Heart left ventricle (tissue), 13 donors: ENCODE results near the gene GPC3.

Experiments used
- POLR2A ChIP-seq, 2 donors: fragments of 450-650 bp; IDR thresholded peaks; one replicate each; pipeline ENCODE4 v1.6.1; 2017; ENCODE audit warnings: antibody characterized with exemption in 2 of 2, mild to moderate bottlenecking in 2 of 2, moderate library complexity in 2 of 2
- TF ChIP-seq, protein P1 (sequence below), 12 donors: fragments of 200-600 bp; sonication (generic) in 4 of 12; IDR thresholded peaks; one replicate each; pipeline versions ENCODE4 v1.5.0 to v1.8.0; 2018 to 2022; ENCODE audit warnings: antibody characterized with exemption in 12 of 12, mild to moderate bottlenecking in 5 of 12
- donor health status: ischemic (EF 13 %, LVEDD 7.1; RV severe dilation, severe dysfunction).
- donor health status: DM: no; HTN: yes; CAD: no.
- donor health status: DM: no; HTN: no; CAD: no.
- donor health status: ischemic (EF 25% LVEDD 6.9; RV normal size, moderate dysfunction).
- donor health status: ischemic (EF 25% LVEDD 5.7; RV mildly dilated, moderate dysfunction).
- donor health status: ischemic (EF 35%, LVEDD 5.7; RV mildly dilated, moderate dysfunction).
- donor health status: nonischemic (EF 11% LVEDD 7.7; RV severe dilation, severe dysfunction).
- donor health status: DM: yes; HTN: yes; CAD: no.
- donor health status: PGD.
- donor health status: ischemic (EF 29% LVEDD 5.4; RV normal size, mild dysfunction).
- donor health status: nonischemic (EF 23%, LVEDD 6.1; RV moderate dilation, normal function).

DNA sequence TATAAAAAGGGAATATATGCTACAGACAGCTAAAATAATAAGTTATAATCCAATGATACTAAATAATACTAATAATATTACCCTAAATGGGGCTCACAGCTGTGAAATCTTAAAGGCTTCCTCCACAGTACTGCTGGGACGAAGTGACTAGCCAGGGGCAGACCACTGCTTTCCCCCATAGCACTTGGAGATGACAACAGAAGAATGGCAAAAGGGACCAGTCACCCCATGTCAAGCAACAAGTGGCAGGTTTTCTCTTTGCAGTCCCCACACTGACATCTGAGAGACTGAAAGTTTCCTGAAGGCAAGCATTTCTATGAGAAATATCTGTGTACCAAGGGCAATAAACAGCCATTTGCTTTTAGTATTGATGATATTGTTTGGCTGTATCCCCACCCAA is 396.6 kb downstream of the GPC3 start:
- TF ChIP-seq, protein P1, sequence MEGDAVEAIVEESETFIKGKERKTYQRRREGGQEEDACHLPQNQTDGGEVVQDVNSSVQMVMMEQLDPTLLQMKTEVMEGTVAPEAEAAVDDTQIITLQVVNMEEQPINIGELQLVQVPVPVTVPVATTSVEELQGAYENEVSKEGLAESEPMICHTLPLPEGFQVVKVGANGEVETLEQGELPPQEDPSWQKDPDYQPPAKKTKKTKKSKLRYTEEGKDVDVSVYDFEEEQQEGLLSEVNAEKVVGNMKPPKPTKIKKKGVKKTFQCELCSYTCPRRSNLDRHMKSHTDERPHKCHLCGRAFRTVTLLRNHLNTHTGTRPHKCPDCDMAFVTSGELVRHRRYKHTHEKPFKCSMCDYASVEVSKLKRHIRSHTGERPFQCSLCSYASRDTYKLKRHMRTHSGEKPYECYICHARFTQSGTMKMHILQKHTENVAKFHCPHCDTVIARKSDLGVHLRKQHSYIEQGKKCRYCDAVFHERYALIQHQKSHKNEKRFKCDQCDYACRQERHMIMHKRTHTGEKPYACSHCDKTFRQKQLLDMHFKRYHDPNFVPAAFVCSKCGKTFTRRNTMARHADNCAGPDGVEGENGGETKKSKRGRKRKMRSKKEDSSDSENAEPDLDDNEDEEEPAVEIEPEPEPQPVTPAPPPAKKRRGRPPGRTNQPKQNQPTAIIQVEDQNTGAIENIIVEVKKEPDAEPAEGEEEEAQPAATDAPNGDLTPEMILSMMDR (IDR thresholded peaks at IDR 0.05): no peak
- no peak for TF ChIP-seq POLR2A (IDR thresholded peaks at IDR 0.05)
